ENCODE measurements around the gene DBI.

- TF ChIP-seq, protein P1, sequence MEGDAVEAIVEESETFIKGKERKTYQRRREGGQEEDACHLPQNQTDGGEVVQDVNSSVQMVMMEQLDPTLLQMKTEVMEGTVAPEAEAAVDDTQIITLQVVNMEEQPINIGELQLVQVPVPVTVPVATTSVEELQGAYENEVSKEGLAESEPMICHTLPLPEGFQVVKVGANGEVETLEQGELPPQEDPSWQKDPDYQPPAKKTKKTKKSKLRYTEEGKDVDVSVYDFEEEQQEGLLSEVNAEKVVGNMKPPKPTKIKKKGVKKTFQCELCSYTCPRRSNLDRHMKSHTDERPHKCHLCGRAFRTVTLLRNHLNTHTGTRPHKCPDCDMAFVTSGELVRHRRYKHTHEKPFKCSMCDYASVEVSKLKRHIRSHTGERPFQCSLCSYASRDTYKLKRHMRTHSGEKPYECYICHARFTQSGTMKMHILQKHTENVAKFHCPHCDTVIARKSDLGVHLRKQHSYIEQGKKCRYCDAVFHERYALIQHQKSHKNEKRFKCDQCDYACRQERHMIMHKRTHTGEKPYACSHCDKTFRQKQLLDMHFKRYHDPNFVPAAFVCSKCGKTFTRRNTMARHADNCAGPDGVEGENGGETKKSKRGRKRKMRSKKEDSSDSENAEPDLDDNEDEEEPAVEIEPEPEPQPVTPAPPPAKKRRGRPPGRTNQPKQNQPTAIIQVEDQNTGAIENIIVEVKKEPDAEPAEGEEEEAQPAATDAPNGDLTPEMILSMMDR (conservative IDR thresholded peaks at IDR 0.05): no peak
- TF ChIP-seq EZH2 (IDR thresholded peaks at IDR 0.05; ENCODE audit: low read depth): no peak
These were observed 43.3 kb upstream of the DBI start for GRCh38 chr2:119323459-119323858.

Data from PC-9 (cell line).